Measurements from ENCODE around the gene TSPAN18. TPM values are rescaled to one million over a fixed set of nuclear protein-coding genes. Genes with fewer than 3 reads are reported as not detected.

TSPAN18 gene
- total RNA-seq, 1 donor from 2014 or later = 25.7 TPM

DNA sequence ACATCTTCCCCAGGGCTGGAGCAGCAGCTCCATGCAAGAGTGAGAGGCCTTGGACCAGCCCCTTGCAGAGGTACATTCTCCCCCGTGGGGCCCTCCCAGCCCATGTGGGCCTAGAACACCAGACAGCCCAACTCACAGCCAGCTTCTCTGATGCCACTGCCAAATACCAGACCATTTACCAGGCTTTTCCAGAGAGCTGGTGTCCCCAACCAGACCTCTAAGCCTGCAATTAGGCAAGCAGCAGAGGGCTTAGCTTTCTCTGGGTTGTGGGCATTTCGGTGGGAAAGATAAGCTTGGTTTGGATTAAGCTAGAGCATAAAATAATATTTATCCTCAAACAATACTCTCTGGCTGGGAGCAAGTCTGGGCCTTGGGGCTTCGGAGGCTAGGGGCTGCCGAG lies 148.3 kb downstream of the TSPAN18 start:
- Mint-ChIP-seq H3K36me3 (ENCODE audit: insufficient read depth) (no peaks in the 10 kb centered on the region), H3K4me1 (ENCODE audit: low read depth) (peaks cover 1% of the 10 kb centered on the region), H3K27me3 (no peaks in the 10 kb centered on the region), H3K27ac (no peak overlapping the region), H3K9me3 (ENCODE audit: low read depth) (no peaks in the 10 kb centered on the region), H3K4me3 (ENCODE audit: low read depth) (no peak overlapping the region)
- TF ChIP-seq, protein P1, sequence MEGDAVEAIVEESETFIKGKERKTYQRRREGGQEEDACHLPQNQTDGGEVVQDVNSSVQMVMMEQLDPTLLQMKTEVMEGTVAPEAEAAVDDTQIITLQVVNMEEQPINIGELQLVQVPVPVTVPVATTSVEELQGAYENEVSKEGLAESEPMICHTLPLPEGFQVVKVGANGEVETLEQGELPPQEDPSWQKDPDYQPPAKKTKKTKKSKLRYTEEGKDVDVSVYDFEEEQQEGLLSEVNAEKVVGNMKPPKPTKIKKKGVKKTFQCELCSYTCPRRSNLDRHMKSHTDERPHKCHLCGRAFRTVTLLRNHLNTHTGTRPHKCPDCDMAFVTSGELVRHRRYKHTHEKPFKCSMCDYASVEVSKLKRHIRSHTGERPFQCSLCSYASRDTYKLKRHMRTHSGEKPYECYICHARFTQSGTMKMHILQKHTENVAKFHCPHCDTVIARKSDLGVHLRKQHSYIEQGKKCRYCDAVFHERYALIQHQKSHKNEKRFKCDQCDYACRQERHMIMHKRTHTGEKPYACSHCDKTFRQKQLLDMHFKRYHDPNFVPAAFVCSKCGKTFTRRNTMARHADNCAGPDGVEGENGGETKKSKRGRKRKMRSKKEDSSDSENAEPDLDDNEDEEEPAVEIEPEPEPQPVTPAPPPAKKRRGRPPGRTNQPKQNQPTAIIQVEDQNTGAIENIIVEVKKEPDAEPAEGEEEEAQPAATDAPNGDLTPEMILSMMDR (IDR thresholded peaks at IDR 0.05; ENCODE audit: unreplicated experiment) = no peak
- DNase-seq (ENCODE audit: low spot score, unreplicated experiment) = no peak

DNA sequence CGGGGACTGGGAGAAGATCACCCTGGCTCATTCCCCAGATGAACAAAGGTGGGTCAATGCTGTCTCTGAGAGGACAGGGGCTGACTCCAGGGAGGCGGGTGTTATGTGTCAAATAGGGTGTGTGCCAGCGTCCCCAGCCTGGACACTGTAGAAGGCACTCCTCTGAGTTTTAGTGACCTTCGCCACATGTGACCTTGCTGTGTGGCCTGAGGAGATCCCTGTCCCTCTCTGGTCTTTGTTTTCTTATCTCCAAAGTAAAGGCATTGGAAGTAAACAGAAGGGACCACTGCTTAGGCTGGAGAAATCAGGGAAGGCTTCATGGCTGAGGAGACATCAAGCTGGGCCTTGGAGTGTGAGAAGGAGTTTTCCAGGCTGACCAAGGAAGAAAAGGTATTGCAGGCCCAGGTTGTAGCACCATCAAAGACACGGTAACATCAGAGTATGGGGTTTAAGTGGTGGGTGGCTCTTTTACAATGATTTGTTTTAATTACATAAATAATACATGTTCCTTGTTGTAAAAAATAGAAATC lies 149.5 kb downstream of the TSPAN18 start:
- no peak overlapping the region for H3K27ac Mint-ChIP-seq
- H3K36me3 Mint-ChIP-seq (ENCODE audit: insufficient read depth) = no peaks in the 10 kb centered on the region
- peaks cover 1% of the 10 kb centered on the region for H3K4me1 Mint-ChIP-seq (ENCODE audit: low read depth)
- DNase-seq (ENCODE audit: low spot score, unreplicated experiment) = no peak
- TF ChIP-seq, protein P1 (IDR thresholded peaks at IDR 0.05; ENCODE audit: unreplicated experiment) = no peak
- H3K9me3 Mint-ChIP-seq (ENCODE audit: low read depth) = no peaks in the 10 kb centered on the region
- no peaks in the 10 kb centered on the region for H3K27me3 Mint-ChIP-seq
- no peak overlapping the region for H3K4me3 Mint-ChIP-seq (ENCODE audit: low read depth)

DNA sequence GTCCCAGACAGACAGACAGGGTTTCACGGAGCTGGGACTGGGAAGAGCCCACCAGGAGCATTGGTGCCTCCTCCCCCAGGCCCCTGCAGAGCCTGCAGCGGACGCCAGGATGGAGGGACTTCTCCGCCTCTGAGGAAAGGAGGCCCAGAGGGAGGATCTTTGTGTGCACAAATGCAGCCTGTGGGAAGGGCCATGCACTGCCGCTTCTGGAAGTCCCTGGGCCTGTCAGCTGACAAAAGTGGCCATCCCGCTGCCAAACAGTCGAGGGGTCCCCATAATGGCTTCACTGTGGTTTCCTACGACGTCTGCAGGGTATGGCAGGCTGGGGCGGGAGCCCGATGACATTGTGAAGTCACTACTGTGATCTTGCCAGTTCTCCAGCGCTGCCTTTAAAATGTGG lies 150.1 kb downstream of the TSPAN18 start:
- Mint-ChIP-seq H3K9me3 (ENCODE audit: low read depth) (no peaks in the 10 kb centered on the region), H3K27ac (no peak overlapping the region), H3K36me3 (ENCODE audit: insufficient read depth) (no peaks in the 10 kb centered on the region), H3K4me1 (ENCODE audit: low read depth) (peaks cover 1% of the 10 kb centered on the region), H3K27me3 (no peaks in the 10 kb centered on the region), H3K4me3 (ENCODE audit: low read depth) (no peak overlapping the region)
- TF ChIP-seq, protein P1 (IDR thresholded peaks at IDR 0.05; ENCODE audit: unreplicated experiment) = no peak
- DNase-seq (ENCODE audit: low spot score, unreplicated experiment) = no peak

DNA sequence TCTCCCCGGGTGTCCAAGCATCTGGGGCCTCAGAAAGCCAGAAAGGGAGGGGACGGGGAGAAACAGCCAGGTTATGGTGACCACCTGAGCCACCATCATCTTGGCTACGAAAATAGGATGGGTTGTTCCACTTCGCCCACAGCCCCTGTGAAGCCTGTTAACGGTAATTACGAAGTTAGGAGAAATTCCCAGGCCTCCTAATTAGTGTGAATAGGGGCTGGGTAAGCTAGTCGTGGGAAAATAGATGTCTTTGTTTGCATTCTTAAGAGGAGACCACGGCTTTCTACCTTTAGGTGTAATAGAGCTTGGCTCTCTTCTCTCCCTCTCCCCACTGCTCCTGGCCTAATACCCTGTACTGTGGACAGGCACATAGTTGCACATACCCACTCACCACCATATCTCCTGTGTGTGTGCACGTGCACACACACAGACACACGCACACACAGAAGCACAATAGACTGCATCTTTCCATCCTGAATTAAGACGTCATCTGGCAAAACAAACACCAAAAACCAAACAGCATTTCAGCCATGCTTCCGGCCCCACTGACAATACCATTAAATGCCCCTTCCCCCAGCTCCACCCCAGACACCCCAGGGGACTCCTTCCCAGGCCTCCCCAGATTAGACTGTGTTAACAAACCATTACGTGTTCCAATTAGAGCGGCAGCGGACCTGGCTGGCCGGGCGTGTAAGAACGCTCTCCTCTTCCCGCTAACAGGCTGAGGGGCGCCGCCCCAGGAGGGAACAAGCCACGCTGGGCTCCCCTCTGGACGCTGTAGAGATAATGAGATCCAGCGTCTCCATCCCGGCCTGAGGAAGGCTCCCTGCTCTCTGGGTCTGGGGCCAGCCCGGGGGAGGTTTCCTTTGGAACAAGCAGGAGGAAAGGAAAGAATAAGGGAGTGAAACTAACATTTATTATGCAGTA lies 151.1 kb downstream of the TSPAN18 start:
- TF ChIP-seq, protein P1 (IDR thresholded peaks at IDR 0.05; ENCODE audit: unreplicated experiment) = no peak
- H3K4me1 Mint-ChIP-seq (ENCODE audit: low read depth) = peaks cover 4% of the 10 kb centered on the region
- no peaks in the 10 kb centered on the region for H3K36me3 Mint-ChIP-seq (ENCODE audit: insufficient read depth)
- no peaks in the 10 kb centered on the region for H3K27me3 Mint-ChIP-seq
- no peaks in the 10 kb centered on the region for H3K9me3 Mint-ChIP-seq (ENCODE audit: low read depth)
- no peak overlapping the region for H3K4me3 Mint-ChIP-seq (ENCODE audit: low read depth)
- H3K27ac Mint-ChIP-seq = no peak overlapping the region
- no peak for DNase-seq (ENCODE audit: low spot score, unreplicated experiment)

DNA sequence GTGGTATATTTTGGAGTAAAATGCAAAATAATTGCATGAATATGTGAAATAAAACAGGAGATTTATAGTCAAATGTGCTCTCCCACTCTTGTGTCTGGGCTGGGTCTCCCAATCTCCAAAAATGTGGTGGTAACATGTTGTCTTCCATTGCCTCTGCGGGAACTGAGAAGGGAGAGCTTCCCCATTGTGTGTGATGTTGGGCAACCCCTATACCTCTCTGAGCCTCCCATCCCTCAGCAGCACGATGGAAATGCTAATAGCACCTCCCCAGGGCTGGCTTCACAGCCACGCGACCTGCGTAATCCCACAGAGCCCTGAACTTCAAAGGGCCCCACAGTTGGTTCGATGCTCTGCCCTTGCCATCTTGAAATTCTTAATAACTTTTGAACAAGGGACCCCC lies 151.9 kb downstream of the TSPAN18 start:
- Mint-ChIP-seq H3K27ac (no peak overlapping the region), H3K27me3 (no peaks in the 10 kb centered on the region), H3K4me3 (ENCODE audit: low read depth) (no peak overlapping the region), H3K9me3 (ENCODE audit: low read depth) (no peaks in the 10 kb centered on the region), H3K4me1 (ENCODE audit: low read depth) (peaks cover 12% of the 10 kb centered on the region), H3K36me3 (ENCODE audit: insufficient read depth) (no peaks in the 10 kb centered on the region)
- DNase-seq (ENCODE audit: low spot score, unreplicated experiment) = no peak
- TF ChIP-seq, protein P1 (IDR thresholded peaks at IDR 0.05; ENCODE audit: unreplicated experiment) = no peak
